K562 (cell line): Measurements from ENCODE around the gene PID1. TPM values are rescaled to one million over a fixed set of nuclear protein-coding genes. Genes with fewer than 3 reads are reported as not detected.

Source experiments
- ATAC-seq: fragments of 200-7000 bp; cut with Tn5 transposase; 3 replicates; pipeline ENCODE4 v1.9.1; 2020; ENCODE audit warnings: moderate library complexity
- BruUV-seq: library from RNA; stranded (reverse); fragments of 400-500 nt; replicated peaks from 2 replicates; lab custom pipeline; 2021; lab: Mats Ljungman, UMichigan
- CTCF ChIA-PET: fragments of 300-600 bp; formaldehyde crosslinking; extraction: SDS; loops from one replicate; lab custom pipeline; 2021; ENCODE audit warnings: low intra/inter-chr PET ratio; lab: Yijun Ruan, JAX
- POLR2A ChIA-PET: fragments of 300-600, 350-650 bp; sonication (Branson Sonifier 250); formaldehyde crosslinking; extraction: SDS; loops from one replicate; lab custom pipeline; 2021; ENCODE audit warnings: antibody characterized with exemption, inconsistent platforms; lab: Yijun Ruan, JAX
- DNase-seq, 4 experiments: peaks; one replicate each; pipeline versions ENCODE4 v3.0.0 to v3.0.0-alpha.2; 2011 to 2018; ENCODE audit warnings: low spot score in 3 of 4, mixed read lengths in 3 of 4; ENCODE audit errors: extremely low read depth in 1 of 4
- FAIRE-seq: peaks from 2 replicates; lab custom pipeline; 2011; peaks lifted over from hg19 to GRCh38; lab: Jason Lieb, UNC
- H2AFZ ChIP-seq: 2 replicates; pipeline ENCODE4 v1.6.0; 2011; ENCODE audit warnings: low read depth, low read length, control low read depth, inconsistent platforms
- H3K27ac ChIP-seq: fragments of 200-600 bp; 3 replicates; pipeline ENCODE4 v1.8.0; 2011; ENCODE audit warnings: low read depth, mild to moderate bottlenecking, control low read depth, inconsistent platforms, low read length, moderate library complexity, mixed read lengths; ENCODE audit errors: extremely low read depth
- H3K27me3 ChIP-seq, 2 experiments: fragments of 300-600 bp in 1 of 2; 2 replicates in 1 of 2; 3 replicates in 1 of 2; pipeline versions ENCODE4 v1.6.0 to v1.8.0; 2011; ENCODE audit warnings: inconsistent platforms in 2 of 2, low read length in 2 of 2, mild to moderate bottlenecking in 1 of 2, mixed read lengths in 1 of 2, moderate library complexity in 1 of 2; ENCODE audit not compliant: control insufficient read depth in 2 of 2, insufficient read depth in 2 of 2
- H3K36me3 ChIP-seq: fragments of 300-600 bp; 3 replicates; pipeline ENCODE4 v1.8.0; 2011; ENCODE audit warnings: mild to moderate bottlenecking, low read length, inconsistent platforms; ENCODE audit not compliant: control insufficient read depth, insufficient read depth
- H3K4me1 ChIP-seq, 2 experiments: fragments of 200-600 bp in 1 of 2; replicated peaks in 1 of 2; 2 replicates in 1 of 2; 3 replicates in 1 of 2; pipeline versions ENCODE4 v1.5.1 to v1.8.0; 2011; ENCODE audit warnings: inconsistent platforms in 2 of 2, low read length in 2 of 2, mild to moderate bottlenecking in 1 of 2, mixed read lengths in 1 of 2, moderate library complexity in 1 of 2; ENCODE audit not compliant: control insufficient read depth in 2 of 2, insufficient read depth in 2 of 2
- H3K4me2 ChIP-seq: 2 replicates; pipeline ENCODE4 v1.6.1; 2011; ENCODE audit warnings: low read length, control low read depth, inconsistent platforms, mixed read lengths; ENCODE audit not compliant: insufficient read depth
- H3K4me3 ChIP-seq: fragments of 200-600 bp; sonication (generic), shearing (Covaris generic); 2 replicates; pipeline ENCODE4 v1.5.1; 2016; ENCODE audit warnings: control low read depth, inconsistent platforms
- H3K79me2 ChIP-seq: fragments of 200-600 bp; 3 replicates; pipeline ENCODE4 v1.8.0; 2011; ENCODE audit warnings: low read length, inconsistent platforms; ENCODE audit not compliant: control insufficient read depth, insufficient read depth
- H3K9ac ChIP-seq, 2 experiments: 2 replicates each; pipeline versions ENCODE4 v1.6.0 to v1.6.1; 2011; ENCODE audit warnings: low read depth in 2 of 2, low read length in 2 of 2, control low read depth in 1 of 2, inconsistent platforms in 1 of 2, mild to moderate bottlenecking in 1 of 2, mixed read lengths in 1 of 2; ENCODE audit not compliant: insufficient read depth in 1 of 2
- H3K9me1 ChIP-seq: one replicate; pipeline ENCODE4 v1.6.0; 2011; ENCODE audit warnings: inconsistent platforms, mild to moderate bottlenecking, low read length, moderate library complexity; ENCODE audit not compliant: control insufficient read depth, insufficient read depth
- H3K9me3 ChIP-seq: replicated peaks from 2 replicates; pipeline ENCODE4 v1.5.1; 2011; ENCODE audit warnings: low read depth, low read length, inconsistent platforms; ENCODE audit not compliant: control insufficient read depth, insufficient read depth
- H4K20me1 ChIP-seq: replicated peaks from 2 replicates; pipeline ENCODE4 v1.6.1; 2011; ENCODE audit warnings: low read length, inconsistent platforms, mixed read lengths; ENCODE audit not compliant: control insufficient read depth, insufficient read depth
- BRD4 ChIP-seq: fragments of 200-600 bp; sonication (generic); IDR thresholded peaks from 2 replicates; pipeline ENCODE4 v1.6.1; 2017; ENCODE audit warnings: inconsistent platforms
- DNMT1 ChIP-seq: fragments of 450-650 bp; IDR thresholded peaks from 2 replicates; pipeline ENCODE4 v1.6.1; 2016; ENCODE audit warnings: antibody characterized with exemption, mild to moderate bottlenecking
- GABPB2 ChIP-seq: fragments of 250-450 bp; sonication (Bioruptor Pico); conservative IDR thresholded peaks from 2 replicates; pipeline ENCODE4 v1.5.1; 2021; ENCODE audit warnings: mild to moderate bottlenecking
- MBD1 ChIP-seq: fragments of 250-450 bp; sonication (Bioruptor Pico); IDR thresholded peaks from 2 replicates; pipeline ENCODE4 v1.8.0; 2022; ENCODE audit warnings: inconsistent platforms
- NBN ChIP-seq: fragments of 450-650 bp; IDR thresholded peaks from 2 replicates; pipeline ENCODE4 v1.6.1; 2016; ENCODE audit warnings: low read depth, mild to moderate bottlenecking
- NR2F6 ChIP-seq: fragments of 450-650 bp; formaldehyde crosslinking; IDR thresholded peaks from 2 replicates; pipeline ENCODE4 v1.4.0; 2020; ENCODE audit warnings: mild to moderate bottlenecking
- PHB ChIP-seq: fragments of 250-450 bp; sonication (Bioruptor Pico); IDR thresholded peaks from 2 replicates; pipeline ENCODE4 v1.5.0; 2021
- POLR2A ChIP-seq: fragments of 450-650 bp; conservative IDR thresholded peaks from 2 replicates; pipeline ENCODE4 v1.6.1; 2016
- POLR2H ChIP-seq: IDR thresholded peaks from 2 replicates; pipeline ENCODE4 v1.6.1; 2016; ENCODE audit warnings: missing genetic modification characterization, low read depth, mild to moderate bottlenecking, control low read depth, missing compliant biosample characterization, moderate library complexity
- RBM15 ChIP-seq: fragments of 200-400 bp; formaldehyde crosslinking; IDR thresholded peaks from 2 replicates; pipeline ENCODE4 v1.6.1; 2018; ENCODE audit warnings: mild to moderate bottlenecking, low read length, moderate library complexity; ENCODE audit not compliant: insufficient read depth
- RFX1 ChIP-seq: fragments of 450-650 bp; IDR thresholded peaks from 2 replicates; pipeline ENCODE4 v1.6.1; 2016; ENCODE audit warnings: mild to moderate bottlenecking, moderate library complexity
- SAP30 ChIP-seq: fragments of 200-600 bp; sonication (generic); IDR thresholded peaks from 2 replicates; pipeline ENCODE4 v1.6.1; 2012; ENCODE audit warnings: borderline replicate concordance, low read depth, mild to moderate bottlenecking, moderate library complexity, low read length, control low read depth, inconsistent platforms; ENCODE audit not compliant: insufficient read depth, poor library complexity, severe bottlenecking
- TCFL5 ChIP-seq: fragments of 250-450 bp; sonication (Bioruptor Pico); conservative IDR thresholded peaks from 2 replicates; pipeline ENCODE4 v1.6.1; 2021; ENCODE audit warnings: mild to moderate bottlenecking, moderate library complexity, matching md5 sums
- U2AF2 ChIP-seq: fragments of 200-400 bp; formaldehyde crosslinking; optimal IDR thresholded peaks from 2 replicates; pipeline ENCODE3; 2017; ENCODE audit warnings: low read depth, mild to moderate bottlenecking, low read length
- ZNF445 ChIP-seq: fragments of 250-450 bp; sonication (Bioruptor Pico); IDR thresholded peaks from 2 replicates; pipeline ENCODE4 v1.4.0; 2020; ENCODE audit warnings: low read depth, mild to moderate bottlenecking, moderate library complexity
- WGBS: fragments of 100-300 bp; shearing (Covaris generic); methylation state at CpG from one replicate; pipeline ENCODE4 v1.1.6; 2016; ENCODE audit warnings: low coverage, mixed read lengths; ENCODE audit not compliant: insufficient coverage; ENCODE audit errors: missing lambda C conversion rate; 5-methylcytosine and 5-hydroxymethylcytosine counted together
- in situ Hi-C: fragments of 300-500 bp; cut with MboI; formaldehyde crosslinking; loops from 4 replicates; pipeline ENCODE4 v1.15.0; 2018; ENCODE audit warnings: inconsistent platforms, mixed read lengths
- intact Hi-C: fragments of 100-400 bp; cut with micrococcal nuclease; formaldehyde crosslinking; loops from 2 replicates; pipeline ENCODE4 v1.14.2; 2022
- polyA plus RNA-seq, 8 experiments: library from polyadenylated mRNA; depleted of rRNA in 4 of 8; stranded (reverse) in 5 of 8; unstranded in 3 of 8; fragments of >200 nt; fragmentation: Nextera tagmentation in 2 of 8; fragmentation: Illumina TruSeq in 1 of 8; extraction: Ambion mirVana in 2 of 8; extraction: Trizol in 1 of 8; gene quantifications; 2 replicates each; pipeline versions ENCODE4 v1.2.1 to v1.2.3, GENCODE V29; 2011 to 2014; ENCODE audit warnings: inconsistent platforms in 1 of 8, missing spikeins in 1 of 8
- total RNA-seq, 7 experiments: library from RNA; depleted of rRNA in 6 of 7; stranded (reverse); fragments of >200 nt in 6 of 7; fragmentation: Illumina TruSeq in 2 of 7; extraction: Trizol in 2 of 7; gene quantifications; 2 replicates each; pipeline versions ENCODE4 v1.2.1 to v1.2.3, GENCODE V29; 2011 to 2021; ENCODE audit warnings: low replicate concordance in 1 of 7
- TF ChIP-seq, protein P1 (sequence below), 2 experiments: IDR thresholded peaks in 1 of 2; conservative IDR thresholded peaks in 1 of 2; 2 replicates each; pipeline ENCODE4 v1.6.1; 2016; ENCODE audit warnings: low read depth in 2 of 2, mild to moderate bottlenecking in 1 of 2, missing compliant biosample characterization in 1 of 2, missing genetic modification characterization in 1 of 2, moderate library complexity in 1 of 2

PID1 gene
- total and polyA plus RNA-seq, 9 of the 15 experiments (the other 6 are each of a cell fraction or from before 2014, with no cell fraction given): not detected

- TF ChIP-seq TCFL5: no peak
- TF ChIP-seq GABPB2: no peak
- TF ChIP-seq SAP30: no peak
- TF ChIP-seq POLR2H: no peak
- TF ChIP-seq NR2F6: no peak
- TF ChIP-seq BRD4: no peak
Observed at GRCh38 chr2:229163893-229164292, 107.2 kb downstream of the PID1 start (continued).

GRCh38 chr2:229162015-229162414, 109.1 kb downstream of the PID1 start:
- ATAC-seq (no peak), FAIRE-seq (no peak), DNase-seq (no peak)
- Histone ChIP-seq H3K9me1 (no peaks in the 10 kb centered on the region), H2AFZ (no peak overlapping the region), H3K27me3 (no peaks in the 10 kb centered on the region), H3K9me3 (no peaks in the 10 kb centered on the region), H4K20me1 (no peaks in the 10 kb centered on the region), H3K36me3 (no peaks in the 10 kb centered on the region), H3K4me1 (no peaks in the 10 kb centered on the region), H3K4me2 (no peak overlapping the region), H3K27ac (no peak overlapping the region), H3K79me2 (no peaks in the 10 kb centered on the region), H3K4me3 (no peak overlapping the region), H3K9ac (no peak overlapping the region)
- no peak for TF ChIP-seq U2AF2
- TF ChIP-seq ZNF445 (CRISPR knock-in tag): no peak
- TF ChIP-seq NBN: no peak
- TF ChIP-seq POLR2A: no peak
- TF ChIP-seq PHB (CRISPR knock-in tag): no peak
- TF ChIP-seq DNMT1: no peak
- TF ChIP-seq RBM15: no peak
- TF ChIP-seq MBD1 (CRISPR knock-in tag): no peak
- TF ChIP-seq, protein P1, sequence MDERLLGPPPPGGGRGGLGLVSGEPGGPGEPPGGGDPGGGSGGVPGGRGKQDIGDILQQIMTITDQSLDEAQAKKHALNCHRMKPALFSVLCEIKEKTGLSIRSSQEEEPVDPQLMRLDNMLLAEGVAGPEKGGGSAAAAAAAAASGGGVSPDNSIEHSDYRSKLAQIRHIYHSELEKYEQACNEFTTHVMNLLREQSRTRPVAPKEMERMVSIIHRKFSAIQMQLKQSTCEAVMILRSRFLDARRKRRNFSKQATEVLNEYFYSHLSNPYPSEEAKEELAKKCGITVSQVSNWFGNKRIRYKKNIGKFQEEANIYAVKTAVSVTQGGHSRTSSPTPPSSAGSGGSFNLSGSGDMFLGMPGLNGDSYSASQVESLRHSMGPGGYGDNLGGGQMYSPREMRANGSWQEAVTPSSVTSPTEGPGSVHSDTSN (CRISPR knock-in tag; IDR thresholded peaks at IDR 0.05; ENCODE audit: low read depth): no peak
- TF ChIP-seq, protein P1 (tag; conservative IDR thresholded peaks at IDR 0.05; ENCODE audit: low read depth): no peak
- no peak for TF ChIP-seq RFX1
- BruUV-seq: no TSS peak
- CTCF ChIA-PET: no interaction called here
- in situ Hi-C loops (no loop called here), intact Hi-C loops (no loop called here)
- 3% methylated on average over 4 of the region's 4 CpGs for WGBS
- POLR2A ChIA-PET: no interaction called here
